Measurements from ENCODE around the gene SLC43A3. TPM values are rescaled to one million over a fixed set of nuclear protein-coding genes. Genes with fewer than 3 reads are reported as not detected.

The SLC43A3 gene
- total RNA-seq = 15.9 and 27.4 TPM in 2 replicates

GRCh38 chr11:57426929-57427726 lies at the start of gene SLC43A3:
TSS of gene SLC43A3 (minus strand) at chr11:57427121. CDS start at chr11:57426172, 949 bp downstream.

GRCh38 chr11:57460022-57460757 lies 33.3 kb upstream of the SLC43A3 start, which contains the start of gene RTN4RL2:
TSS of gene RTN4RL2 (plus strand) at chr11:57460528. CDS start at chr11:57460866, 338 bp downstream.

GRCh38 chr11:57390535-57390934 lies 36.4 kb downstream of the SLC43A3 start, which contains the start of gene PRG2:
TSS of gene PRG2 (minus strand) at chr11:57390650. CDS start at chr11:57389944, 706 bp downstream.

GRCh38 chr11:57380975-57381374 lies 45.9 kb downstream of the SLC43A3 start, which contains the start of gene PRG3:
TSS of gene PRG3 (minus strand) at chr11:57381150. CDS start at chr11:57380708, 442 bp downstream.

Other genes with a start within 250 kb of the SLC43A3 start
- gene LRRC55, start 245.2 kb downstream of the SLC43A3 start, total RNA-seq = not detected in 2 replicates
- not detected in 2 replicates for gene APLNR, start 189.9 kb downstream of the SLC43A3 start, total RNA-seq
- 70.1 and 99.4 TPM in 2 replicates for gene TNKS1BP1, start 102.2 kb downstream of the SLC43A3 start, total RNA-seq
- 56.2 and 65.6 TPM in 2 replicates for gene SSRP1, start 91.2 kb downstream of the SLC43A3 start, total RNA-seq
- gene P2RX3, start 88.8 kb downstream of the SLC43A3 start, total RNA-seq = not detected in 2 replicates
- gene PRG3, start 46.0 kb downstream of the SLC43A3 start, total RNA-seq = not detected in 2 replicates
- 0.55 and 0.71 TPM in 2 replicates for gene PRG2, start 36.5 kb downstream of the SLC43A3 start, total RNA-seq
- 0.09 TPM in 1 of 2 replicates, not detected in the other for gene RTN4RL2, start 33.4 kb upstream of the SLC43A3 start, total RNA-seq
- gene SLC43A1, start 88.6 kb upstream of the SLC43A3 start, total RNA-seq = 16.8 and 19.9 TPM in 2 replicates
- 36.7 and 43.0 TPM in 2 replicates for gene TIMM10, start 103.6 kb upstream of the SLC43A3 start, total RNA-seq
- gene SMTNL1, start 110.5 kb upstream of the SLC43A3 start, total RNA-seq = not detected in 2 replicates
- 61.2 and 78.1 TPM in 2 replicates for gene UBE2L6, start 140.6 kb upstream of the SLC43A3 start, total RNA-seq
- gene SERPING1, start 170.6 kb upstream of the SLC43A3 start, total RNA-seq = 4.7 and 10.8 TPM in 2 replicates
- gene YPEL4, start 222.8 kb upstream of the SLC43A3 start, total RNA-seq = 1.4 and 1.6 TPM in 2 replicates
- 12.4 and 16.5 TPM in 2 replicates for gene CLP1, start 230.6 kb upstream of the SLC43A3 start, total RNA-seq
- 24.0 and 34.3 TPM in 2 replicates for gene ZDHHC5, start 241.0 kb upstream of the SLC43A3 start, total RNA-seq